ENCODE measurements around the gene PRKN.

Gene PRKN

DNA sequence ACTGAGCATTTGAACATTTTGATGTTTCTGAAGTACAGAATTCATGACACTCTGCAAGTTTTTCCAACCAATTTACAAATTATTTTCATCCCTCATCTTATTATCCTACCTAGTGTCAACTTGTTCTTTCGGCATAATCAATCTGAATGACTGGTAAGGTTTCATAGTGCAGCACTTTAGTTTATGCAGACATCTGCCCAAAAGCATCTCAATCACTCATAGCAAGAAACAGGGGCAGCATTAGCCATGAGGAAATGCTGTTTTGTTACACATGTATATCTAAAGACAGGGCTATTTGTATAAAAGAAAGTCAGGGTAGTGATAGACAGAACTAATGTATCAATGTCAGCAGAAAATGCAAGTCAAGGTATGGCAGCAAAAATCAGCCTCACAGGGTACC is 1075.6 kb downstream of the PRKN start:
- Histone ChIP-seq H3K9ac (ENCODE audit: low read length) (no peak overlapping the region), H3K4me1 (ENCODE audit: insufficient read depth, low read length) (no peaks in the 10 kb centered on the region), H3K27ac (ENCODE audit: low read depth, low read length) (no peak overlapping the region), H3K36me3 (ENCODE audit: insufficient read depth, low read length) (no peaks in the 10 kb centered on the region), H3K4me3 (ENCODE audit: low read depth in 1 of 2, low read length in 2 of 2) (no peak overlapping the region), H3K27me3 (ENCODE audit: control insufficient read depth in 1 of 2, insufficient read depth in 2 of 2, low read length in 2 of 2) (no peaks in the 10 kb centered on the region), H3K9me3 (ENCODE audit: low read length) (no peaks in the 10 kb centered on the region)

DNA sequence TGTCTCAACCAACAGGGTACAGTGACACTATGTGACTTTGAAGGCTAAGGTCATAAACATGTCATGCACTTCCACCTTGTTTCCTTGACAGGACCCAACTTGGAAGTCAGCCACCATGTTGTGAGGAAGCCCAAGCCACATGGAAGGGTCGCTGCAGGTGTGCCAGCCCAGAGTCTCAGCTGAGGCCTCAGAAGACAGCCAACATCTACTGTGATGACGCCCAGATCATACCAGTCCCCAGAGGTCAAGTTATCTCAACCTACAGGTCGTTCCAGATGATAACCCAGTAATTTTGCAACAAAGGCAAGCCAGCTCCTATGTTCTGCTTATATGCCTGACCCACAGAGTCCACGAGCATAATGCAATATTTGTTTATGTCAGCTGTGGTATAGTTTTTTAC is 1077.7 kb downstream of the PRKN start:
- Histone ChIP-seq H3K27me3 (ENCODE audit: control insufficient read depth in 1 of 2, insufficient read depth in 2 of 2, low read length in 2 of 2) (no peaks in the 10 kb centered on the region), H3K36me3 (ENCODE audit: insufficient read depth, low read length) (no peaks in the 10 kb centered on the region), H3K4me3 (ENCODE audit: low read depth in 1 of 2, low read length in 2 of 2) (no peak overlapping the region), H3K9ac (ENCODE audit: low read length) (no peak overlapping the region), H3K4me1 (ENCODE audit: insufficient read depth, low read length) (no peaks in the 10 kb centered on the region), H3K9me3 (ENCODE audit: low read length) (no peaks in the 10 kb centered on the region), H3K27ac (ENCODE audit: low read depth, low read length) (no peak overlapping the region)

DNA sequence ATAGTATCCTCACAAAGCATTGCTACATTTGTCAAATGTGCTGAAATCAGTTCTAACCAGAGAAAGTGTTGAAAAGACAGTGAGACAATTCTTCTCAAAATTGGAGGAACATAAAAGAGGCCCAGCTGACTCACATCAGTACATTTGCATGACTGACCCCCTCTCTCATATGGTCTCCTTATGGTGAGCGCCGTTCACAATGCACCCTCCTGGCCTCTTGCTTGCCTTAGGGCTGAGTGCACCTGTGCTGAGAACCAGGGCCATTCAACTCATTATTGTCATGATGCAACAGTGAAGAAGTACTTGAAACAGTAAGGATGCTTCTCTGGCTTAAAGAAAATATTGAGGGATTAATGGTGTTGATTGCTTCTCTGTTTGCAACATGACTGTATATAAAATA is 1078.5 kb downstream of the PRKN start:
- Histone ChIP-seq H3K4me1 (ENCODE audit: insufficient read depth, low read length) (no peaks in the 10 kb centered on the region), H3K27me3 (ENCODE audit: control insufficient read depth in 1 of 2, insufficient read depth in 2 of 2, low read length in 2 of 2) (no peaks in the 10 kb centered on the region), H3K36me3 (ENCODE audit: insufficient read depth, low read length) (no peaks in the 10 kb centered on the region), H3K9ac (ENCODE audit: low read length) (no peak overlapping the region), H3K9me3 (ENCODE audit: low read length) (no peaks in the 10 kb centered on the region), H3K4me3 (ENCODE audit: low read depth in 1 of 2, low read length in 2 of 2) (no peak overlapping the region), H3K27ac (ENCODE audit: low read depth, low read length) (no peak overlapping the region)

DNA sequence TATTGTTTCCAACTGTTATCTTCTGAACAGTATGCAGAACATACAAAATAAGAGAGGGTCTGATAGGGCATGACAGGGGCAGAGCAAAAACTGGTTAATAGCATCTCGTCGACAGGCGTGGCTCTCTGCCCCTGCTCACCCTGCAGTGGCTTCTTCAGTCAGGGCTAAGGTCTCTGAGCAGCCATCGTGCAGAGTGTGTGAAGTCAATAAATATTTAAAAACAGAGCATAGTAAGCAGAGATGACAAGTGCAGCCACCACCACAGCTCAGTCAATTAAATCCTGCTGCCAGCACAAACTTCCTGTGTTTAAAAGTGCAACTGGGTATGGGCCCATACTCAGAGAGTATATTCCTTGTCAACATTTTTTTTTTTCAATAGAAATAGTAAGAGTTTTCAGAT is 1080.3 kb downstream of the PRKN start:
- Histone ChIP-seq H3K4me3 (ENCODE audit: low read depth in 1 of 2, low read length in 2 of 2) (no peak overlapping the region), H3K27me3 (ENCODE audit: control insufficient read depth in 1 of 2, insufficient read depth in 2 of 2, low read length in 2 of 2) (no peaks in the 10 kb centered on the region), H3K9ac (ENCODE audit: low read length) (no peak overlapping the region), H3K4me1 (ENCODE audit: insufficient read depth, low read length) (no peaks in the 10 kb centered on the region), H3K36me3 (ENCODE audit: insufficient read depth, low read length) (no peaks in the 10 kb centered on the region), H3K9me3 (ENCODE audit: low read length) (no peaks in the 10 kb centered on the region), H3K27ac (ENCODE audit: low read depth, low read length) (no peak overlapping the region)

DNA sequence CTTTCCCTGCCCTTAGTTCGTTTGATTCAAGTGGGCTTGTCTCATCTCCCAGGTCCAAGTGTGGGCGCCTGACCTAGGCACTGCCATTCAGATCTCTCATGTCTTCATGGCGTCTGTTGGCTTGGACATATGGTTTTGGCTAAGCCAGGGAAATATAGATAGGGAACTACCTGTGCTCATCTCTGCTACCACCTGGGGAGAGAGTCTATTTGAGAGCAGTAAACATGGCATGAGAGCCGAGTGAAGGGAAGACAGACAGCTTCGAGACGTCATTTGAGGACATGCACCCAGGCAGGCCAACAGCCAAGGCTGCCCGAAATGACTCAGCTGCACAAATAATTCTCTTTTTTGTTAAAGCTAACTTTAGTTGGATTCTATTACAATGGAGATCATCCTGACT is 1083.0 kb downstream of the PRKN start:
- Histone ChIP-seq H3K27ac (ENCODE audit: low read depth, low read length) (no peak overlapping the region), H3K9ac (ENCODE audit: low read length) (no peak overlapping the region), H3K27me3 (ENCODE audit: control insufficient read depth in 1 of 2, insufficient read depth in 2 of 2, low read length in 2 of 2) (no peaks in the 10 kb centered on the region), H3K9me3 (ENCODE audit: low read length) (no peaks in the 10 kb centered on the region), H3K4me3 (ENCODE audit: low read depth in 1 of 2, low read length in 2 of 2) (no peak overlapping the region), H3K36me3 (ENCODE audit: insufficient read depth, low read length) (no peaks in the 10 kb centered on the region), H3K4me1 (ENCODE audit: insufficient read depth, low read length) (no peaks in the 10 kb centered on the region)

DNA sequence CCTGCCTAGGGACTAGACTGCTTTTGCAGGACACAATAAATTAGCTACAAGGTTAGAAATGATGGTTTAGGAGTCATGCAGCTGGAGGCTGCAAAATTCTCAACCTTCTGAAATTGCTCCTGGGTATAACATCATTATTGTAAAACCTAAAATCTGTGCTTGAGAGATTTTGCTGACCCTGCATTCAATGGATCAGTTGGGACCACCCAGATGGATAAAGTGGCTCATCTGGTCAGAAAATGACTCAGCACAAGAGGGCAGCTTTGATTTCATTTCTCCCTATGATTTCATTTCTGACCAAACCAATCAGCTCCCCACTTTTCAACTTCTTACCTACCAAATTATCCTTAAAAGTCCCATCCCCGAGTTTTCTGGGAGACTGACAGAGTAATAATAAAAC is 1086.4 kb downstream of the PRKN start:
- no peaks in the 10 kb centered on the region for H3K4me1 ChIP-seq (ENCODE audit: insufficient read depth, low read length)
- no peaks in the 10 kb centered on the region for H3K27me3 ChIP-seq (ENCODE audit: control insufficient read depth in 1 of 2, insufficient read depth in 2 of 2, low read length in 2 of 2)
- no peaks in the 10 kb centered on the region for H3K9me3 ChIP-seq (ENCODE audit: low read length)
- no peak overlapping the region for H3K27ac ChIP-seq (ENCODE audit: low read depth, low read length)
- no peak overlapping the region for H3K9ac ChIP-seq (ENCODE audit: low read length)
- H3K36me3 ChIP-seq (ENCODE audit: insufficient read depth, low read length): no peaks in the 10 kb centered on the region
- H3K4me3 ChIP-seq (ENCODE audit: low read depth in 1 of 2, low read length in 2 of 2): no peak overlapping the region

DNA sequence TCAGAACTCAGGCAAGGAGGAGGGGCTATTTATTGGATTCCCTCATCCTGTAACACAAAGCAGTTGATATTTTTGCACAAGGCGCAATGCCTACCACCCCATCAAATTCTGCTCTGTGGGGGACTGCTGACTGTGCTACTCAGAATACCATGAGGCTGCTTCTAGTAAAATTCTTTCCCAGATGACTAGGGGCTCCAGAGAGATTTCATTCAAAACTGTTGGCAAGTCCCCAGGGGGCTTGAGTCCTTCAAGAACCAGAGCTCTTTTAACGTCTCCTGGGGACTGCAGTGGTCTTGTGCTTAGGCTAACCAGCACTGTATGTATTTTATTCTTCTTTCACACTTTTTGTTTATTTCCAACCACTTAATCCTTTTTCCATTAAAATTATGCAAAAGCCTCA is 1087.8 kb downstream of the PRKN start:
- no peak overlapping the region for H3K4me3 ChIP-seq (ENCODE audit: low read depth in 1 of 2, low read length in 2 of 2)
- no peaks in the 10 kb centered on the region for H3K36me3 ChIP-seq (ENCODE audit: insufficient read depth, low read length)
- no peak overlapping the region for H3K9ac ChIP-seq (ENCODE audit: low read length)
- H3K27ac ChIP-seq (ENCODE audit: low read depth, low read length): no peak overlapping the region
- no peaks in the 10 kb centered on the region for H3K9me3 ChIP-seq (ENCODE audit: low read length)
- no peaks in the 10 kb centered on the region for H3K4me1 ChIP-seq (ENCODE audit: insufficient read depth, low read length)
- H3K27me3 ChIP-seq (ENCODE audit: control insufficient read depth in 1 of 2, insufficient read depth in 2 of 2, low read length in 2 of 2): no peaks in the 10 kb centered on the region

DNA sequence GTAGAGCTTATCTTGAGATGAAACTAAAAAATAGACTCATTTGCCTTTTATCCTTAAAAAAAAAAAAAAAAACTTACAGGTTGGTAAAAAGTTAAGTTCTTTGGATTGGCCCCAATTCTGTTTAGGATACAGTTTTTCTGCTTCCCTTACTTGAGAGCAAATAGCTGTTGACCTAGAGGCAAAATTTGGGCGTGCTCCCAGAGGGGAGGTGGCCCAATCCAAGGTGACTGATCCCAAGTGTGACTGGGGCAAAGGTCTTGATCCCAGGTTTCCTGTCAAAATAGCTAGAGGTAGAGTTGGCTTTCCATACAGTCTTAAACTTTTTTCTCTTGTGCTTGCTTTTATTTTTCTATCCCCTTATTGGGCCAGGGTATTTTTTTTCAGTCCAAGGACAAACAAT is 1089.9 kb downstream of the PRKN start:
- no peaks in the 10 kb centered on the region for H3K36me3 ChIP-seq (ENCODE audit: insufficient read depth, low read length)
- H3K4me1 ChIP-seq (ENCODE audit: insufficient read depth, low read length): no peaks in the 10 kb centered on the region
- no peak overlapping the region for H3K9ac ChIP-seq (ENCODE audit: low read length)
- H3K27me3 ChIP-seq (ENCODE audit: control insufficient read depth in 1 of 2, insufficient read depth in 2 of 2, low read length in 2 of 2): no peaks in the 10 kb centered on the region
- no peaks in the 10 kb centered on the region for H3K9me3 ChIP-seq (ENCODE audit: low read length)
- H3K4me3 ChIP-seq (ENCODE audit: low read depth in 1 of 2, low read length in 2 of 2): no peak overlapping the region
- no peak overlapping the region for H3K27ac ChIP-seq (ENCODE audit: low read depth, low read length)

DNA sequence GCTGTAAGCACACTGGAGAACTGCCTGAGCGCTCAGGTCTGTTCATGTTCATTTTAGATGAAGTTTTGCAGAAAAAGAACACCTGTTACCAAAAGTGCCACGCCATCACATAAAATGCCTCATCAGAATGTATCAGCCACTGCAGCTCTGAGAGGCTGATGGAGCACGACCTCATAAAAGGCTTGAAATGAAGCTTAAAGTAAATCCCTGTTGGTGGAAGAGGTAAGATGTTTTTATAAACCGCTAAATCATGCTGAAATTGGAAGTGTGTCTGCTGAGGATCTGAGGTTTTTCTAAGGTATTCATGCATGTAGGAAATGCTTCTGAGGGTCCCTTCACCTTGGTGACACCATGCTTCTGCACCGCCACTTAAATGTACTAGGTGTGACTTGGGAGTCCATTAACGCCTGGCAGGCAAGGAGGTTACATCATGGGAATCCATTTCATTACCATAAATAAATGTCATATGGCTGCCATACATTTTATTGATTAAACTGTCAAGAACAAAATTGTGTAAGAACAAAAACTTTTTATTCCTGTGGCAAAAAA is 1090.6 kb downstream of the PRKN start:
- Histone ChIP-seq H3K9me3 (ENCODE audit: low read length) (no peaks in the 10 kb centered on the region), H3K27ac (ENCODE audit: low read depth, low read length) (no peak overlapping the region), H3K4me3 (ENCODE audit: low read depth in 1 of 2, low read length in 2 of 2) (no peak overlapping the region), H3K27me3 (ENCODE audit: control insufficient read depth in 1 of 2, insufficient read depth in 2 of 2, low read length in 2 of 2) (no peaks in the 10 kb centered on the region), H3K36me3 (ENCODE audit: insufficient read depth, low read length) (no peaks in the 10 kb centered on the region), H3K9ac (ENCODE audit: low read length) (no peak overlapping the region), H3K4me1 (ENCODE audit: insufficient read depth, low read length) (peaks cover 3% of the 10 kb centered on the region)

DNA sequence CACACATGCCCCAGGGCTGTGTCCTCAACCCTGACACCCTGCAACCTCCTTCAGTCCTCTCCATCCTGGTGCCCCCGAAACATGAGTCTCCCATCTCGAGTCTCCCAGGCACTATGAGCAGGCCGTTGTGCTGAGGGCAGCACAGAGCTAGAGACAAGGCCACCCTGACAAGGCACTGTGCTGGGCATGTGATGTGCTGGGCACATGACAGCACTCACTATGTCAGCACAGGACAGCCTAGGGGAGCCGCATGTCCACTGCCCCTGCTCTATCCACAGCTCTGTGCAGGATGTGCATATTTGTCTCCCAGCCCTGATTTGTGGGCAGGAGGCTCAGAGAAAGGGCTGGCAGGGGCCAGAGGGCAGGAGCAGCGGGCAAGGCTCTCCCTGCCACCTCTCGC is 1091.6 kb downstream of the PRKN start:
- Histone ChIP-seq H3K27ac (ENCODE audit: low read depth, low read length) (no peak overlapping the region), H3K36me3 (ENCODE audit: insufficient read depth, low read length) (no peaks in the 10 kb centered on the region), H3K9me3 (ENCODE audit: low read length) (no peaks in the 10 kb centered on the region), H3K27me3 (ENCODE audit: control insufficient read depth in 1 of 2, insufficient read depth in 2 of 2, low read length in 2 of 2) (no peaks in the 10 kb centered on the region), H3K4me1 (ENCODE audit: insufficient read depth, low read length) (peaks cover 13% of the 10 kb centered on the region), H3K4me3 (ENCODE audit: low read depth in 1 of 2, low read length in 2 of 2) (no peak overlapping the region), H3K9ac (ENCODE audit: low read length) (no peak overlapping the region)

DNA sequence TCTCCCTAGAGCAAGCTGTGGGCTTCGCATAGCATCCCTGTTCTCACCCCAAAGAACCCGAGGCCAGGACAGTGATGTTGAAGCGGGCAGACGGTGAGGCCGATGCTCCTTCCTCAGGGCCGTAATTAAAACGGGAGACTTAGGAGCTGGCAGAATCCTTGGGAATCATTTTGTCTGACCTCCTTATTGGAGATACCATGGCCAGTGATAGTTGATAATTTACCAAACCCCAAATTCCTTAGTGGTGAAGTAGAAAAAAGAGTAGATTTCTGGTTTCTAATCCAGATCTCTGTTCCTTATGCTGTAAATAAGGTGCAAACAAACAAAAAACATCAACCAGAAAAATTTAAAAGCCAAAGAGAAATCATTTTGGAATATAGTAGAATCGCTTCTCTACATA is 1092.7 kb downstream of the PRKN start:
- Histone ChIP-seq H3K4me3 (ENCODE audit: low read depth in 1 of 2, low read length in 2 of 2) (no peak overlapping the region), H3K27me3 (ENCODE audit: control insufficient read depth in 1 of 2, insufficient read depth in 2 of 2, low read length in 2 of 2) (no peaks in the 10 kb centered on the region)

DNA sequence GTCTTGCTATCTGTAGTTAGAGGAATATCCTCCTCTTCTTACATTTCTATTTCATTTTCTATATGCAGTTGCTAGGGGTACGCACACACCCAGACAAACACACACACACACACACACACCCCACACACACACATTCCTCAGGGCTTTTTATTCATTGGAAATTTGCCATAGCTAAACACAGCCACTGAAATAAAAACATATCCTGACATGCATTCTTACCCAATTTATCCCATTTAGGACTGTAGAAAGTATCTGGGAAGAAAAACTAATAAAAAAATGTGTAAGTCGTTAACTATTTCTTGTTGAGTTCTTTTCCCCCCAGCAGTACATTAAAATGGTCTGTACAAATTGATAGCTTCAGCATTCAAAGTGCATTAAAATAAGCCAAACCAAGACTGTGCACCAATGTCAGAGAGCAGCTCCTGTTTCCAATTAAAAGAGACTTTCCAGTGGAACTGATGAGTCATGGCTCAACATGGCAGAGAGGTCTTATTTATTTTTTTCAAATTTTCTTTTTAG is 1095.8 kb downstream of the PRKN start:
- Histone ChIP-seq H3K27ac (ENCODE audit: low read depth, low read length) (no peak overlapping the region), H3K9ac (ENCODE audit: low read length) (no peak overlapping the region), H3K9me3 (ENCODE audit: low read length) (no peaks in the 10 kb centered on the region), H3K27me3 (ENCODE audit: control insufficient read depth in 1 of 2, insufficient read depth in 2 of 2, low read length in 2 of 2) (no peaks in the 10 kb centered on the region), H3K36me3 (ENCODE audit: insufficient read depth, low read length) (no peaks in the 10 kb centered on the region), H3K4me3 (ENCODE audit: low read depth in 1 of 2, low read length in 2 of 2) (no peak overlapping the region), H3K4me1 (ENCODE audit: insufficient read depth, low read length) (peaks cover 16% of the 10 kb centered on the region)

More for the DNA sequence above, 1092.7 kb downstream of the PRKN start:
- no peak overlapping the region for H3K27ac ChIP-seq (ENCODE audit: low read depth, low read length)
- peaks cover 16% of the 10 kb centered on the region for H3K4me1 ChIP-seq (ENCODE audit: insufficient read depth, low read length)
- H3K36me3 ChIP-seq (ENCODE audit: insufficient read depth, low read length): no peaks in the 10 kb centered on the region
- no peaks in the 10 kb centered on the region for H3K9me3 ChIP-seq (ENCODE audit: low read length)
- H3K9ac ChIP-seq (ENCODE audit: low read length): no peak overlapping the region
